Bone marrow (tissue), 2 donors: ENCODE data around the gene LMF1.

Experiments used
- DNase-seq, 2 donors: peaks; one replicate each; lab custom pipeline; 2025; lab: John Stamatoyannopoulos, UW

Gene LMF1

GRCh38 chr16:929227-930073, 41.3 kb downstream of the LMF1 start:
- DNase-seq, result no peak

GRCh38 chr16:928526-928925, 42.3 kb downstream of the LMF1 start:
- no peak for DNase-seq

- no peak for DNase-seq
Observed at GRCh38 chr16:927931-928330, 42.9 kb downstream of the LMF1 start.

GRCh38 chr16:927406-927805, 43.4 kb downstream of the LMF1 start:
- no peak for DNase-seq

- DNase-seq, result no peak
Observed at GRCh38 chr16:926715-927114, 44.1 kb downstream of the LMF1 start.

- DNase-seq, result no peak
Observed at GRCh38 chr16:924806-925205, 46.0 kb downstream of the LMF1 start.

GRCh38 chr16:924063-924462, 46.7 kb downstream of the LMF1 start:
- DNase-seq, result no peak

GRCh38 chr16:923184-923583, 47.6 kb downstream of the LMF1 start:
- no peak for DNase-seq

GRCh38 chr16:922051-922450, 48.7 kb downstream of the LMF1 start:
- DNase-seq, result no peak

GRCh38 chr16:921321-921905, 49.4 kb downstream of the LMF1 start:
- DNase-seq, result no peak

GRCh38 chr16:920717-921116, 50.1 kb downstream of the LMF1 start:
- DNase-seq, result no peak

- DNase-seq, result no peak
Observed at GRCh38 chr16:920051-920681, 50.6 kb downstream of the LMF1 start.

- DNase-seq, result no peak
Observed at GRCh38 chr16:919658-920050, 51.1 kb downstream of the LMF1 start.

- DNase-seq, result no peak
Observed at GRCh38 chr16:918741-919657, 51.8 kb downstream of the LMF1 start.

GRCh38 chr16:918068-918467, 52.7 kb downstream of the LMF1 start:
- no peak for DNase-seq

- DNase-seq, result no peak
Observed at GRCh38 chr16:917591-918061, 53.2 kb downstream of the LMF1 start.

- no peak for DNase-seq
Observed at GRCh38 chr16:916035-916799, 54.6 kb downstream of the LMF1 start.

GRCh38 chr16:915546-915945, 55.2 kb downstream of the LMF1 start:
- DNase-seq, result no peak

- DNase-seq, result peak in 1 of 2 donors; percentile 25
Observed at GRCh38 chr16:914440-914839, 56.3 kb downstream of the LMF1 start.

- no peak for DNase-seq
Observed at GRCh38 chr16:913817-914439, 56.9 kb downstream of the LMF1 start.
